H7 (cell line): ENCODE data around the gene DOC2B. TPM values are rescaled to one million over a fixed set of nuclear protein-coding genes. Genes with fewer than 3 reads are reported as not detected.
A peak's percentile ranks its signal among the peaks of the same experiment; 100 is the strongest.
"Not testable (repeated sequence)": the region's sequence is repeated elsewhere in the genome, so short reads cannot be mapped to it uniquely, and the experiment has no call there.

Experiments used
- DNase-seq: peaks from one replicate; pipeline ENCODE4 v3.0.0; 2012
- H3K27me3 ChIP-seq: 2 replicates; pipeline ENCODE4 v1.6.0; 2011; ENCODE audit warnings: mild to moderate bottlenecking, low read length; ENCODE audit not compliant: control insufficient read depth, insufficient read depth
- H3K36me3 ChIP-seq: replicated peaks from 2 replicates; pipeline ENCODE4 v1.5.1; 2011; ENCODE audit warnings: low read length; ENCODE audit not compliant: control insufficient read depth, insufficient read depth
- H3K4me3 ChIP-seq: 2 replicates; pipeline ENCODE4 v1.5.1; 2011; ENCODE audit warnings: low read depth, mild to moderate bottlenecking, control low read depth, low read length, moderate library complexity; ENCODE audit not compliant: insufficient read depth
- total RNA-seq: library from RNA; depleted of rRNA; stranded (reverse); fragments of >200 nt; shearing (Covaris generic); gene quantifications from 2 replicates; pipeline ENCODE4 v1.2.3, GENCODE V29; 2014

The DOC2B gene
- total RNA-seq, 1 experiment from 2014 or later = 1.1 TPM

- no peaks in the 10 kb centered on the region for H3K36me3 ChIP-seq
- no peaks in the 10 kb centered on the region for H3K27me3 ChIP-seq
- H3K4me3 ChIP-seq = no peak overlapping the region
- DNase-seq = no peak
Measured at GRCh38 chr17:218432-219110, 37.1 kb upstream of the DOC2B start.

- Histone ChIP-seq H3K27me3 (no peaks in the 10 kb centered on the region), H3K36me3 (no peaks in the 10 kb centered on the region), H3K4me3 (no peak overlapping the region)
- DNase-seq = no peak
Measured at GRCh38 chr17:216625-217024, 35.2 kb upstream of the DOC2B start.

GRCh38 chr17:215563-216478, 34.4 kb upstream of the DOC2B start:
- DNase-seq = peak; percentile 83
- H3K36me3 ChIP-seq, H3K27me3 ChIP-seq: not testable (repeated sequence)
- H3K4me3 ChIP-seq = peak overlapping the region; percentile 17; the same call in 1 of the 2 replicates

GRCh38 chr17:214881-215331, 33.5 kb upstream of the DOC2B start:
- no peaks in the 10 kb centered on the region for H3K36me3 ChIP-seq
- no peak overlapping the region for H3K4me3 ChIP-seq
- DNase-seq = no peak
- H3K27me3 ChIP-seq = no peaks in the 10 kb centered on the region

- Histone ChIP-seq H3K4me3 (no peak overlapping the region), H3K36me3 (no peaks in the 10 kb centered on the region), H3K27me3 (no peaks in the 10 kb centered on the region)
- no peak for DNase-seq
Measured at GRCh38 chr17:213286-214105, 32.0 kb upstream of the DOC2B start.

- H3K4me3 ChIP-seq = no peak overlapping the region
- DNase-seq = no peak
- no peaks in the 10 kb centered on the region for H3K27me3 ChIP-seq
- no peaks in the 10 kb centered on the region for H3K36me3 ChIP-seq
Measured at GRCh38 chr17:210402-210801, 29.0 kb upstream of the DOC2B start.

GRCh38 chr17:208429-208828, 27.0 kb upstream of the DOC2B start:
- no peak overlapping the region for H3K4me3 ChIP-seq
- DNase-seq = no peak
- no peaks in the 10 kb centered on the region for H3K36me3 ChIP-seq
- H3K27me3 ChIP-seq = no peaks in the 10 kb centered on the region

- Histone ChIP-seq H3K36me3 (no peaks in the 10 kb centered on the region), H3K27me3 (no peaks in the 10 kb centered on the region), H3K4me3 (no peak overlapping the region)
- no peak for DNase-seq
Measured at GRCh38 chr17:207775-208174, 26.3 kb upstream of the DOC2B start.

- Histone ChIP-seq H3K36me3 (no peaks in the 10 kb centered on the region), H3K4me3 (no peak overlapping the region), H3K27me3 (no peaks in the 10 kb centered on the region)
- peak; percentile 76 for DNase-seq
Measured at GRCh38 chr17:206941-207560, 25.6 kb upstream of the DOC2B start.

GRCh38 chr17:206484-206883, 25.0 kb upstream of the DOC2B start:
- H3K36me3 ChIP-seq, H3K27me3 ChIP-seq, H3K4me3 ChIP-seq, DNase-seq: not testable (repeated sequence)

- H3K36me3 ChIP-seq = no peaks in the 10 kb centered on the region
- no peaks in the 10 kb centered on the region for H3K27me3 ChIP-seq
- H3K4me3 ChIP-seq = no peak overlapping the region
- no peak for DNase-seq
Measured at GRCh38 chr17:205817-206216, 24.4 kb upstream of the DOC2B start.

GRCh38 chr17:205148-205669, 23.8 kb upstream of the DOC2B start:
- DNase-seq = no peak
- Histone ChIP-seq H3K27me3 (no peaks in the 10 kb centered on the region), H3K36me3 (no peaks in the 10 kb centered on the region), H3K4me3 (no peak overlapping the region)

GRCh38 chr17:204427-205147, 23.1 kb upstream of the DOC2B start:
- Histone ChIP-seq H3K36me3 (no peaks in the 10 kb centered on the region), H3K4me3 (no peak overlapping the region), H3K27me3 (peaks cover 1% of the 10 kb centered on the region; the same call in 1 of the 2 replicates)
- DNase-seq = no peak
